ENCODE data around the gene PRPF19. TPM values are rescaled to one million over a fixed set of nuclear protein-coding genes. Genes with fewer than 3 reads are reported as not detected.

The PRPF19 gene
- total and polyA plus RNA-seq, 2 of the 13 experiments (the other 11 are each of a cell fraction or from before 2014, with no cell fraction given) = 27.4 to 91.1 TPM

GRCh38 chr11:60924110-60924905 lies 17.9 kb upstream of the PRPF19 start, which contains the start of gene TMEM132A (continued):
- TF ChIP-seq ATF7-NPFF (CRISPR knock-in tag; IDR thresholded peaks at IDR 0.05; ENCODE audit: low read depth) (peak; percentile 67; the same call in 1 of the 2 replicates), TFAP4 (IDR thresholded peaks at IDR 0.05; ENCODE audit: borderline replicate concordance, low read depth) (no peak), BORCS8-MEF2B (CRISPR knock-in tag; IDR thresholded peaks at IDR 0.05) (peak; percentile 64; the same call in 1 of the 2 replicates), ZNF335 (CRISPR knock-in tag; IDR thresholded peaks at IDR 0.05) (no peak), SMAD3 (CRISPR knock-in tag; IDR thresholded peaks at IDR 0.05) (no peak), ZSCAN31 (CRISPR knock-in tag; IDR thresholded peaks at IDR 0.05; ENCODE audit: low read depth) (peak; percentile 80), ZNF18 (CRISPR knock-in tag; IDR thresholded peaks at IDR 0.05; ENCODE audit: insufficient replicate concordance) (no peak), ZNF234 (CRISPR knock-in tag; conservative IDR thresholded peaks at IDR 0.05) (no peak), ZBTB44 (CRISPR knock-in tag; IDR thresholded peaks at IDR 0.05) (no peak), THRA (CRISPR knock-in tag; IDR thresholded peaks at IDR 0.05; ENCODE audit: borderline replicate concordance) (peak; percentile 72), ZNF816 (CRISPR knock-in tag; IDR thresholded peaks at IDR 0.05; ENCODE audit: borderline replicate concordance) (peak; percentile 44; the same call in 1 of the 2 replicates), MYPOP (CRISPR knock-in tag; IDR thresholded peaks at IDR 0.05) (0 out of 2 replicates have a peak, but pooled peaks have one; percentile 46), HCFC1 (IDR thresholded peaks at IDR 0.05; ENCODE audit: low read depth, low read length) (no peak), ZNF468 (CRISPR knock-in tag; IDR thresholded peaks at IDR 0.05) (no peak), MYC (CRISPR knock-in tag; IDR thresholded peaks at IDR 0.05; ENCODE audit: borderline replicate concordance) (peak; percentile 97), ZNF20 (CRISPR knock-in tag; IDR thresholded peaks at IDR 0.05) (no peak), POLR2G (IDR thresholded peaks at IDR 0.05; ENCODE audit: low read depth, low read length) (peak; percentile 61; the same call in 1 of the 2 replicates), ZNF891 (CRISPR knock-in tag; IDR thresholded peaks at IDR 0.05) (0 out of 2 replicates have a peak, but pooled peaks have one; percentile 32)

Data from HepG2 (cell line).